ENCODE data around the gene ABHD11.
"Not testable (repeated sequence)": the region's sequence is repeated elsewhere in the genome, so short reads cannot be mapped to it uniquely, and the experiment has no call there.

The ABHD11 gene

DNA sequence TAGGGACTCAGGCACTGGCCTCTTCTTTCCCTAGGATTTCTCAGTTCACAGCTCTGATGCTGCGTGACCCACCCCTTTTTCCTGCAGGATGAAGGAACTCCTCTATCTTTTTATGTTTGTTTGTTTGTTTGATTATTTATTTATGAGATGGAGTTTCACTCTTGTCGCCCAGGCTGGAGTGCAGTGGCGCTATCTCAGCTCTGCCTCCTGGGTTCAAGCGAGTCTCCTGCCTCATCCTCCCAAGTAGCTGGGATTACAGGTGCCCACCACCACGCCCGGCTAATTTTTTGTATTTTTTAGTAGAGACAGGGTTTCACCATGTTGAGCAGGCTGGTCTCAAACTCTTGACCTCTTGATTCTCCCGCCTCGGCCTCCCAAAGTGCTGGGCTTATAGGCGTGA, 18.2 kb downstream of the ABHD11 start:
- Mint-ChIP-seq H3K4me3 (peak overlapping the region; percentile 58), H3K4me1 (ENCODE audit: low read depth) (peaks cover 38% of the 10 kb centered on the region), H3K27me3 (peaks cover 86% of the 10 kb centered on the region)
- H3K27ac Mint-ChIP-seq; intact Hi-C loops (cut with micrococcal nuclease); H3K36me3 Mint-ChIP-seq (ENCODE audit: low read depth); H3K9me3 Mint-ChIP-seq: not testable (repeated sequence)

DNA sequence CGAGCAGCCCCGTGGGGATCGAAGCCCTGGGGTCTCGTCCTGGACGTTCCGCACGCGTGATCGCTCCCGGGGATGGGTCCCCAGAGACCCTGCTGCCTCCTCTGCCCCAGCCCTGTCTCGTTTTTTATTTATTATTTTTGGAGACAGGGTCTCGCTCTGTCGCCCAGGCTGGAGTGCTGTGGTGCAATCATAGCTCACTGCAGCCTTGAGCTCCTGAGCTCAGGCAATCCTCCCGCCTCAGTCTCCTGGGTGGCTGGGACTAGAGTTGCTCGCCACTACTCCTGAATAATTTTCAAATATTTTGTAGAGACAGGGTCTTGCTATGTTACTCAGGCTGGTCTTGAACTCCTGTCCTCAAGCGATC, 18.8 kb downstream of the ABHD11 start:
- no peaks in the 10 kb centered on the region for H3K36me3 Mint-ChIP-seq (ENCODE audit: low read depth)
- peaks cover 85% of the 10 kb centered on the region for H3K27me3 Mint-ChIP-seq
- peak overlapping the region; percentile 58 for H3K4me3 Mint-ChIP-seq
- H3K4me1 Mint-ChIP-seq (ENCODE audit: low read depth) = peaks cover 41% of the 10 kb centered on the region
- H3K9me3 Mint-ChIP-seq = no peaks in the 10 kb centered on the region
- no peak overlapping the region for H3K27ac Mint-ChIP-seq
- intact Hi-C loops (cut with micrococcal nuclease) = loop anchor here (1.0 to 5.0 kb wide), 2 partner anchors 36 to 52 kb away; partner anchors contain the start of genes BUD23, DNAJC30 and VPS37D

- H3K27me3 Mint-ChIP-seq = peaks cover 85% of the 10 kb centered on the region
- peak within 1 kb of the TSS; percentile 73 for H3K4me3 Mint-ChIP-seq
- peaks cover 41% of the 10 kb centered on the region for H3K4me1 Mint-ChIP-seq (ENCODE audit: low read depth)
- H3K27ac Mint-ChIP-seq = no peak within 1 kb of the TSS
- H3K36me3 Mint-ChIP-seq (ENCODE audit: low read depth) = no peaks in the 10 kb centered on the region
- no peaks in the 10 kb centered on the region for H3K9me3 Mint-ChIP-seq
- intact Hi-C loops (cut with micrococcal nuclease) = loop anchor here (1.0 to 5.0 kb wide), 2 partner anchors 36 to 52 kb away; partner anchors contain the start of genes BUD23, DNAJC30 and VPS37D
Measured at GRCh38 chr7:73718905-73719805, 19.4 kb downstream of the ABHD11 start, which contains the start of gene STX1A. TSS of gene STX1A (minus strand) at chr7:73719669. CDS start at chr7:73719631, 38 bp downstream.

DNA sequence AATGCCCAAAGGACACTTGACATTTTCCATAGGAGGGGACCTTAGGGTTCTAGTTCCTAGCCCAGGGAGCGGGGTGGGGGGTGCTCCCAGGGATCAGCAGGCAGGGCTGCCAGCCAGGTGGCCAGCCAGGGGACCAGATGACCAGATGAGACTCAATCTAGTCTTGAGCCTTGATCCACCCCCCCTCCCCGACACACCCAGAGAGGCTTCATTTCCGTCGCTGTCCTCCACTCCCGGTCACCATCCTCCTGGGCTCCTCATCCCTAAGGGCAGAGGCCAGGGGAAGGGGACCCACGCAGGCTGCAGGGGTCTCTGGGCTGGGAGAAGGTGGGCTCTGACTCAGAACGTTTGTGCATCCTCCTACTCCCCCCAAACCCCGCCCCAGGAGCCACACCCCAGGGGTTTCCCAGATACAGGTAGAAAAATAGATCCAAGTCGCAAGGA, 20.1 kb downstream of the ABHD11 start:
- H3K4me3 Mint-ChIP-seq = peak overlapping the region; percentile 52
- H3K27me3 Mint-ChIP-seq = peaks cover 88% of the 10 kb centered on the region
- peaks cover 41% of the 10 kb centered on the region for H3K4me1 Mint-ChIP-seq (ENCODE audit: low read depth)
- no peaks in the 10 kb centered on the region for H3K36me3 Mint-ChIP-seq (ENCODE audit: low read depth)
- H3K9me3 Mint-ChIP-seq = no peaks in the 10 kb centered on the region
- intact Hi-C loops (cut with micrococcal nuclease) = loop anchor here (5.0 kb wide), 1 partner anchor 51 kb away; the partner anchor contains the start of gene VPS37D
- no peak overlapping the region for H3K27ac Mint-ChIP-seq

- peaks cover 89% of the 10 kb centered on the region for H3K27me3 Mint-ChIP-seq
Measured at GRCh38 chr7:73717991-73718405, 20.6 kb downstream of the ABHD11 start.

DNA sequence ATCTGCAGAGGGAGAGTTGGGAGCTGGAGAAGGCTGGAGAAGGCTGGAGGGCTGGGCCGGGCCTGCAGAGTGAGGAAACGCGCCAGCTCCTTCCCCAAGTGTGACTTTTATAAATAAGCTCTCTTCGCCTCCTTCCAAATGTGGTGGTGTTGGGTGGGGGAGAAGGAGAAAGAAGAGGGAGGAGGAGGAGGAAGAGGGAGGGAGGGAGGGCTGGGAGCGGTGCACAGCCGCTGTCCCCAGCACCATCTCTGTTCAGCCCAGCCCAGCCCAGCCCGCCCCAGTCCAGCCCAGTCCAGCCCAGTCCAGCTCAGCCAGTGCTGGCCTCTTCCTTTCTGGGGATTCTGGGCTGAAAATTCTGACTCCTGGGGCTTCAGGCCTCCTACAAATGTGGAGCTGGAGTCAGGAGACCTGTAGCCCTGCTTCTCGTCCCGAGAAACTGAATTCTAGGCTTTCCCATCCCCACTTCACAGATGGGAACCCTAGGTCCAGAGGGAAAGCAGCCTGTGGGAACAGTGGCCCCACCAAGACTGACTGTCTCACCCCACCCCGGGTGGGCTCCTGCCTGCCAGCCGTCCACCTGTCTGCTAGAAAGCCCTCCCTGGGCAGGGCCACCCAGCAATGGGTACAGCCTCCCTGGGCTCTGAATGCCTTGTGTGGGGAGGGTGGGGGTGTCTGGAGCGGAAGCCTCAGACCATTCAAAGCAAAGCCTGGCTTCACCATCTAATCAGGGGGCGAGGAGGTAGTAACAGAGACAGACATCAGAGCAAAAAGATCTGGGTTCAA, 21.4 kb downstream of the ABHD11 start:
- Mint-ChIP-seq H3K36me3 (ENCODE audit: low read depth) (no peaks in the 10 kb centered on the region), H3K4me1 (ENCODE audit: low read depth) (peaks cover 50% of the 10 kb centered on the region), H3K9me3 (no peaks in the 10 kb centered on the region), H3K4me3 (no peak overlapping the region), H3K27me3 (peaks cover 89% of the 10 kb centered on the region), H3K27ac (no peak overlapping the region)
- intact Hi-C loops (cut with micrococcal nuclease) = loop anchor here (5.0 kb wide), 1 partner anchor 50 kb away; the partner anchor contains the start of gene VPS37D

More at GRCh38 chr7:73717991-73718405, 20.6 kb downstream of the ABHD11 start:
- Mint-ChIP-seq H3K9me3 (no peaks in the 10 kb centered on the region), H3K36me3 (ENCODE audit: low read depth) (no peaks in the 10 kb centered on the region), H3K27ac (no peak overlapping the region), H3K4me3 (peak overlapping the region; percentile 17), H3K4me1 (ENCODE audit: low read depth) (peaks cover 43% of the 10 kb centered on the region)
- intact Hi-C loops (cut with micrococcal nuclease) = loop anchor here (5.0 kb wide), 1 partner anchor 51 kb away; the partner anchor contains the start of gene VPS37D

DNA sequence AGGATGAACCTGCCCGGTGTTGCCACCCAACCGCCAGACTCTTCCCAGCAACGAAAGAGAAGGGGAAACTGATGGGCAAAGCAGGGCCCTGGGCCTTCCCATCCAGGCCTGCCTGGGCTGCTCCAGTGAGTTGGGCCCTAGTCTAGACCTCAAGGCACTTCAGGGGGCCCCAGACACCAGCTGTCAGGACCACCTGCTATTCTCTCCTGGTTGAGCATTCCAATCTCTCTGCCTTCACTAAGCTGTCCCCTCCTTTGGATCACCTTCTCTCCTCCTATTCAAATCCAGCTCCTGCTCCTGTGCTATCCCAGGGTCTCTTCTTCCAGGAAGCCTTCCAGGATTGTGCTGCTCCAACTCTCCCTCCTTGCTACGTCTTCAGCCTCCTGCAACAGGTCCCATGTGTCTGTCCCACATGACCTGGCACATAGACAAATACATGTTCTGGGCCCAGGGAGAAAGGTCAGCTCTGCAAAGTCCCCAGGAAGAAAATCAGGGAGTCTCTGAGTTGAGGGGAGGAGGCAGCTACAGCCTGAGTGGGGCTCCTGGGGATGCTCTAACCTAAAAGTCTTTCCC, 22.2 kb downstream of the ABHD11 start:
- H3K4me3 Mint-ChIP-seq = no peak overlapping the region
- no peaks in the 10 kb centered on the region for H3K9me3 Mint-ChIP-seq
- H3K27ac Mint-ChIP-seq = no peak overlapping the region
- peaks cover 50% of the 10 kb centered on the region for H3K4me1 Mint-ChIP-seq (ENCODE audit: low read depth)
- H3K36me3 Mint-ChIP-seq (ENCODE audit: low read depth) = no peaks in the 10 kb centered on the region
- H3K27me3 Mint-ChIP-seq = peaks cover 90% of the 10 kb centered on the region
- intact Hi-C loops (cut with micrococcal nuclease) = loop anchor here (5.0 kb wide), 1 partner anchor 49 kb away; the partner anchor contains the start of gene VPS37D

- peaks cover 90% of the 10 kb centered on the region for H3K27me3 Mint-ChIP-seq
- peaks cover 50% of the 10 kb centered on the region for H3K4me1 Mint-ChIP-seq (ENCODE audit: low read depth)
- no peaks in the 10 kb centered on the region for H3K9me3 Mint-ChIP-seq
- H3K27ac Mint-ChIP-seq = no peak overlapping the region
- H3K36me3 Mint-ChIP-seq (ENCODE audit: low read depth) = no peaks in the 10 kb centered on the region
- no peak overlapping the region for H3K4me3 Mint-ChIP-seq
- intact Hi-C loops (cut with micrococcal nuclease) = loop anchor here (5.0 kb wide), 1 partner anchor 48 kb away; the partner anchor contains the start of gene VPS37D
Measured at GRCh38 chr7:73715648-73716317, 22.8 kb downstream of the ABHD11 start.

GRCh38 chr7:73713319-73713718, 25.3 kb downstream of the ABHD11 start:
- H3K4me3 Mint-ChIP-seq; H3K36me3 Mint-ChIP-seq (ENCODE audit: low read depth); H3K27ac Mint-ChIP-seq; H3K9me3 Mint-ChIP-seq; intact Hi-C loops (cut with micrococcal nuclease): not testable (repeated sequence)
- Mint-ChIP-seq H3K27me3 (peaks cover 91% of the 10 kb centered on the region), H3K4me1 (ENCODE audit: low read depth) (peaks cover 38% of the 10 kb centered on the region)

DNA sequence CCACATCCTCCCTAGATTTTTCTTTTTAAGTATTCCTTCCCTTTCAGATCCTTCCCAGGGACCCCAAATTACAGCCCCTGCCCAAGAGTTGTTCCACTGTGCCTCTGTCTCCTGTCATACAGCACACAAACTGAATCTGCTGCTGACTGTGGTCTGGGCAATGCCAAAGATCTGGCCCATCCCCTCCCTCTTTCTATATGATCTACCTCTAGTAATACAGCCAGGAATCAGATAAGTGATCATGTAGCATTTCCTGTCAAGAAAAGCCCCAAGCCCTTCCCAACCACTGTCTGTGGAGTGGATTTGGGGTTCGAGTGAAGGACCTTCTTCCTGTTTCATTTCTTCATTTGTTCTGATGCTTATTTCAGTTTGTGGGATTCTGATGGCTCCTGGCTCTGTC, 25.8 kb downstream of the ABHD11 start:
- intact Hi-C loops (cut with micrococcal nuclease) = no loop called here
- no peaks in the 10 kb centered on the region for H3K36me3 Mint-ChIP-seq (ENCODE audit: low read depth)
- H3K27ac Mint-ChIP-seq = no peak overlapping the region
- H3K9me3 Mint-ChIP-seq = no peaks in the 10 kb centered on the region
- no peak overlapping the region for H3K4me3 Mint-ChIP-seq
- peaks cover 88% of the 10 kb centered on the region for H3K27me3 Mint-ChIP-seq
- H3K4me1 Mint-ChIP-seq (ENCODE audit: low read depth) = peaks cover 32% of the 10 kb centered on the region

DNA sequence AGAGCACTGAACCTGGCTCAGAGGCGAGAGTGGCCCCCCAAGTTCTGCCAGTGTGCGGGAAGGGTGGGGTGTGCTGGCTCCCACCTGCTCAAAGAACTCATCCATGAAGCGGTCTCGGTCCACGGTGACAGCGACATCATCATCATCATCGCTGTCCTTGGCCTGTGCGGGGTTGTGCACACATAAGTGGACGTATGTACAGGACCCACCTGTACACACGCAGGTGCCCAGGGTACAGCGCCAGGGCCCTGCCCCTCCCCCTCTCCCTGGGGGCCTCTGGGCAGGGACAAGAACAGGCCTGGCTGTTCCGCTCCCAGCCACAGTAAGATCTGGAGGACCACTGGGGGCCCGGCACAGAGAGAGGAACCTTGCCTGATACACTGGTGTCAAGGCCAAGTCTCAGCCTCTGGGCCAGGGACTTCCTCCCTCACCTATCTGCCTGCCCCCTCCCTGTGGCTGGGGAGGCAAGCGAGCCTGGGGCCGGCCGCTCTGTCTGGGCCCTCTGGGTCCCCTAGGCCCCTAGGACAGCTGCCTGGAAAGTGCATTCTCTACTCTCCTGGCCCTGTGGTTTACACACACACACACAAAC, 29.5 kb downstream of the ABHD11 start:
- H3K4me1 Mint-ChIP-seq (ENCODE audit: low read depth) = peaks cover 30% of the 10 kb centered on the region
- no peak overlapping the region for H3K4me3 Mint-ChIP-seq
- no peaks in the 10 kb centered on the region for H3K36me3 Mint-ChIP-seq (ENCODE audit: low read depth)
- peaks cover 92% of the 10 kb centered on the region for H3K27me3 Mint-ChIP-seq
- no peak overlapping the region for H3K27ac Mint-ChIP-seq
- no peaks in the 10 kb centered on the region for H3K9me3 Mint-ChIP-seq
- intact Hi-C loops (cut with micrococcal nuclease) = no loop called here

- Mint-ChIP-seq H3K27ac (no peak overlapping the region), H3K4me3 (no peak overlapping the region), H3K36me3 (ENCODE audit: low read depth) (peaks cover 5% of the 10 kb centered on the region), H3K9me3 (no peaks in the 10 kb centered on the region), H3K4me1 (ENCODE audit: low read depth) (peaks cover 25% of the 10 kb centered on the region), H3K27me3 (peaks cover 91% of the 10 kb centered on the region)
- intact Hi-C loops (cut with micrococcal nuclease) = no loop called here
Measured at GRCh38 chr7:73707045-73707631, 31.5 kb downstream of the ABHD11 start.
